ENCODE data around the gene C1orf105.

C1orf105 gene

GRCh38 chr1:172484252-172484651 lies 63.8 kb downstream of the C1orf105 start:
- no peak for DNase-seq (ENCODE audit: low read depth, low spot score)
- in situ Hi-C loops (cut with HindIII; ENCODE audit: low sequenced_read_pairs): no loop called here

GRCh38 chr1:172485626-172486025 lies 65.1 kb downstream of the C1orf105 start:
- no peak for DNase-seq (ENCODE audit: low read depth, low spot score)
- in situ Hi-C loops (cut with HindIII; ENCODE audit: low sequenced_read_pairs): no loop called here
- TF ChIP-seq CTCF (IDR thresholded peaks at IDR 0.05; ENCODE audit: low read depth, low read length): no peak
- H3K4me3 ChIP-seq (ENCODE audit: low read depth, low read length): no peak overlapping the region

More at GRCh38 chr1:172484252-172484651, 63.8 kb downstream of the C1orf105 start:
- no peak overlapping the region for H3K4me3 ChIP-seq (ENCODE audit: low read depth, low read length)
- no peak for TF ChIP-seq CTCF (IDR thresholded peaks at IDR 0.05; ENCODE audit: low read depth, low read length)

GRCh38 chr1:172486805-172487454 lies 66.4 kb downstream of the C1orf105 start:
- no peak for TF ChIP-seq CTCF (IDR thresholded peaks at IDR 0.05; ENCODE audit: low read depth, low read length)
- in situ Hi-C loops (cut with HindIII; ENCODE audit: low sequenced_read_pairs): no loop called here
- H3K4me3 ChIP-seq (ENCODE audit: low read depth, low read length): no peak overlapping the region
- DNase-seq (ENCODE audit: low read depth, low spot score): no peak

GRCh38 chr1:172487550-172487949 lies 67.1 kb downstream of the C1orf105 start:
- in situ Hi-C loops (cut with HindIII; ENCODE audit: low sequenced_read_pairs): no loop called here
- DNase-seq (ENCODE audit: low read depth, low spot score): no peak
- H3K4me3 ChIP-seq (ENCODE audit: low read depth, low read length): no peak overlapping the region
- no peak for TF ChIP-seq CTCF (IDR thresholded peaks at IDR 0.05; ENCODE audit: low read depth, low read length)

- no peak for DNase-seq (ENCODE audit: low read depth, low spot score)
- in situ Hi-C loops (cut with HindIII; ENCODE audit: low sequenced_read_pairs): no loop called here
- no peak overlapping the region for H3K4me3 ChIP-seq (ENCODE audit: low read depth, low read length)
- TF ChIP-seq CTCF (IDR thresholded peaks at IDR 0.05; ENCODE audit: low read depth, low read length): no peak
These were observed 67.9 kb downstream of the C1orf105 start for GRCh38 chr1:172488393-172488792.

- no peak overlapping the region for H3K4me3 ChIP-seq (ENCODE audit: low read depth, low read length)
- no peak for TF ChIP-seq CTCF (IDR thresholded peaks at IDR 0.05; ENCODE audit: low read depth, low read length)
- in situ Hi-C loops (cut with HindIII; ENCODE audit: low sequenced_read_pairs): no loop called here
- DNase-seq (ENCODE audit: low read depth, low spot score): no peak
These were observed 69.4 kb downstream of the C1orf105 start for GRCh38 chr1:172489847-172490246.
